CD4-positive, alpha-beta T cell treated with Interleukin-15 for 4 hours (primary cell): Measurements from ENCODE around the gene CUEDC1.
A peak's percentile ranks its signal among the peaks of the same experiment; 100 is the strongest.
"Not testable (repeated sequence)": the region's sequence is repeated elsewhere in the genome, so short reads cannot be mapped to it uniquely, and the experiment has no call there.

Experiments used
- DNase-seq: peaks from one replicate; pipeline ENCODE4 v3.0.0-alpha.2; 2020; ENCODE audit warnings: low spot score

CUEDC1 gene

GRCh38 chr17:57939797-57940196, 15.4 kb downstream of the CUEDC1 start:
- no peak for DNase-seq

GRCh38 chr17:57938061-57938502, 17.1 kb downstream of the CUEDC1 start:
- DNase-seq = no peak

GRCh38 chr17:57937492-57937891, 17.7 kb downstream of the CUEDC1 start:
- DNase-seq = no peak

- DNase-seq = no peak
Measured at GRCh38 chr17:57935833-57936807, 19.1 kb downstream of the CUEDC1 start.

GRCh38 chr17:57931488-57932137, 23.6 kb downstream of the CUEDC1 start:
- DNase-seq = no peak

GRCh38 chr17:57930239-57930638, 25.0 kb downstream of the CUEDC1 start:
- DNase-seq = no peak

GRCh38 chr17:57929386-57929785, 25.8 kb downstream of the CUEDC1 start:
- DNase-seq = no peak

- no peak for DNase-seq
Measured at GRCh38 chr17:57928928-57929327, 26.3 kb downstream of the CUEDC1 start.

- DNase-seq = no peak
Measured at GRCh38 chr17:57927048-57927723, 28.0 kb downstream of the CUEDC1 start.

GRCh38 chr17:57926723-57927047, 28.5 kb downstream of the CUEDC1 start:
- DNase-seq = no peak

GRCh38 chr17:57925361-57925990, 29.7 kb downstream of the CUEDC1 start:
- no peak for DNase-seq

GRCh38 chr17:57924677-57925076, 30.5 kb downstream of the CUEDC1 start:
- no peak for DNase-seq

GRCh38 chr17:57923182-57923872, 31.9 kb downstream of the CUEDC1 start:
- no peak for DNase-seq

GRCh38 chr17:57922745-57923144, 32.5 kb downstream of the CUEDC1 start:
- DNase-seq = not testable (repeated sequence)

- no peak for DNase-seq
Measured at GRCh38 chr17:57920916-57921703, 34.1 kb downstream of the CUEDC1 start.

- DNase-seq = no peak
Measured at GRCh38 chr17:57919918-57920317, 35.3 kb downstream of the CUEDC1 start.

- DNase-seq = no peak
Measured at GRCh38 chr17:57918017-57918895, 37.0 kb downstream of the CUEDC1 start.

GRCh38 chr17:57916925-57917858, 38.0 kb downstream of the CUEDC1 start:
- DNase-seq = peak; percentile 15
